Ishikawa (cell line): ENCODE measurements around the gene ST14.

Source experiments
- CEBPB ChIP-seq: IDR thresholded peaks from 2 replicates; pipeline ENCODE4 v1.6.1; 2012
- CREB1 ChIP-seq: IDR thresholded peaks from 2 replicates; pipeline ENCODE4 v1.6.1; 2012; ENCODE audit warnings: low read depth
- EGR1 ChIP-seq: IDR thresholded peaks from 2 replicates; pipeline ENCODE4 v1.6.1; 2012
- EP300 ChIP-seq: IDR thresholded peaks from 2 replicates; pipeline ENCODE4 v1.6.1; 2012; ENCODE audit warnings: borderline replicate concordance
- FOXM1 ChIP-seq: IDR thresholded peaks from 2 replicates; pipeline ENCODE4 v1.6.1; 2012; ENCODE audit warnings: low read depth, borderline replicate concordance
- NFIC ChIP-seq: IDR thresholded peaks from 2 replicates; pipeline ENCODE4 v1.6.1; 2012
- TAF1 ChIP-seq: IDR thresholded peaks from 2 replicates; pipeline ENCODE4 v1.6.1; 2012; ENCODE audit warnings: low read depth, mild to moderate bottlenecking
- TEAD4 ChIP-seq: IDR thresholded peaks from 2 replicates; pipeline ENCODE4 v1.6.1; 2012
- YY1 ChIP-seq: IDR thresholded peaks from 2 replicates; pipeline ENCODE4 v1.6.1; 2012; ENCODE audit warnings: low read depth
- TF ChIP-seq, protein P1 (sequence below): IDR thresholded peaks from 2 replicates; pipeline ENCODE4 v1.6.1; 2012
- TF ChIP-seq, protein P2 (sequence below): IDR thresholded peaks from 2 replicates; pipeline ENCODE4 v1.6.1; 2012
- TF ChIP-seq, protein P3 (sequence below): IDR thresholded peaks from 2 replicates; pipeline ENCODE4 v1.6.1; 2012; ENCODE audit warnings: low read depth, mild to moderate bottlenecking

DNA sequence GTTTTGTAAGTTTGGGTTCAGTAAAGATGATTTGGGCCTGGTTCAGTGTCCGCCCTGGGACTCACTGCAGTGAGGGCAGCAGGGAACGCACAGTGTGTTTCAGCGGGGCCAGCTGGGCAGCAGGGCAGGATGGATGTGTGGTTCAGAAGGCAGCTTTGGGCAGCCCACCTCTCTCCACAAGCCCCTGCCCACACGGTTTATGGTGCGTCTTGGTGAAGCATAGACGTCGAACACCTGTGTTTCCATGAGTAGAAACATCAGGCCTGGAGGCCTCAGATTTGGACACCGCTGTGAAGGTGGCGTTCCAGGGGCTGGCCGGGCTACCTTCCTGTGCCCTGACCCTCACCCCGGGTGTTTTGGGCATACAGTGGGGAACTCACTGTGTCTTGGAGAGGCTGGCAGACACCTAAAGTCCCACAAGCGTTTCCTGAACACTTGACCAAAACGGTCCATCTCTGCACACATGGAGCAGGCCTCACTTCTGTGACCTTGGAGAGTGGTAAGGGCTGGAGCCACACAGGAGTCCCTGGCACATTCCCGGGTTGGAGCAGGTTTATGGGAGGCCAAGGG lies 59.0 kb downstream of the ST14 start:
- no peak for TF ChIP-seq FOXM1
- no peak for TF ChIP-seq TAF1
- no peak for TF ChIP-seq CEBPB
- no peak for TF ChIP-seq EGR1
- TF ChIP-seq YY1: no peak
- TF ChIP-seq, protein P1, sequence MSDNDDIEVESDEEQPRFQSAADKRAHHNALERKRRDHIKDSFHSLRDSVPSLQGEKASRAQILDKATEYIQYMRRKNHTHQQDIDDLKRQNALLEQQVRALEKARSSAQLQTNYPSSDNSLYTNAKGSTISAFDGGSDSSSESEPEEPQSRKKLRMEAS: no peak
- no peak for TF ChIP-seq NFIC
- no peak for TF ChIP-seq EP300
- TF ChIP-seq, protein P2, sequence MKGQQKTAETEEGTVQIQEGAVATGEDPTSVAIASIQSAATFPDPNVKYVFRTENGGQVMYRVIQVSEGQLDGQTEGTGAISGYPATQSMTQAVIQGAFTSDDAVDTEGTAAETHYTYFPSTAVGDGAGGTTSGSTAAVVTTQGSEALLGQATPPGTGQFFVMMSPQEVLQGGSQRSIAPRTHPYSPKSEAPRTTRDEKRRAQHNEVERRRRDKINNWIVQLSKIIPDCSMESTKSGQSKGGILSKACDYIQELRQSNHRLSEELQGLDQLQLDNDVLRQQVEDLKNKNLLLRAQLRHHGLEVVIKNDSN: no peak
- TF ChIP-seq CREB1: no peak
- TF ChIP-seq, protein P3, sequence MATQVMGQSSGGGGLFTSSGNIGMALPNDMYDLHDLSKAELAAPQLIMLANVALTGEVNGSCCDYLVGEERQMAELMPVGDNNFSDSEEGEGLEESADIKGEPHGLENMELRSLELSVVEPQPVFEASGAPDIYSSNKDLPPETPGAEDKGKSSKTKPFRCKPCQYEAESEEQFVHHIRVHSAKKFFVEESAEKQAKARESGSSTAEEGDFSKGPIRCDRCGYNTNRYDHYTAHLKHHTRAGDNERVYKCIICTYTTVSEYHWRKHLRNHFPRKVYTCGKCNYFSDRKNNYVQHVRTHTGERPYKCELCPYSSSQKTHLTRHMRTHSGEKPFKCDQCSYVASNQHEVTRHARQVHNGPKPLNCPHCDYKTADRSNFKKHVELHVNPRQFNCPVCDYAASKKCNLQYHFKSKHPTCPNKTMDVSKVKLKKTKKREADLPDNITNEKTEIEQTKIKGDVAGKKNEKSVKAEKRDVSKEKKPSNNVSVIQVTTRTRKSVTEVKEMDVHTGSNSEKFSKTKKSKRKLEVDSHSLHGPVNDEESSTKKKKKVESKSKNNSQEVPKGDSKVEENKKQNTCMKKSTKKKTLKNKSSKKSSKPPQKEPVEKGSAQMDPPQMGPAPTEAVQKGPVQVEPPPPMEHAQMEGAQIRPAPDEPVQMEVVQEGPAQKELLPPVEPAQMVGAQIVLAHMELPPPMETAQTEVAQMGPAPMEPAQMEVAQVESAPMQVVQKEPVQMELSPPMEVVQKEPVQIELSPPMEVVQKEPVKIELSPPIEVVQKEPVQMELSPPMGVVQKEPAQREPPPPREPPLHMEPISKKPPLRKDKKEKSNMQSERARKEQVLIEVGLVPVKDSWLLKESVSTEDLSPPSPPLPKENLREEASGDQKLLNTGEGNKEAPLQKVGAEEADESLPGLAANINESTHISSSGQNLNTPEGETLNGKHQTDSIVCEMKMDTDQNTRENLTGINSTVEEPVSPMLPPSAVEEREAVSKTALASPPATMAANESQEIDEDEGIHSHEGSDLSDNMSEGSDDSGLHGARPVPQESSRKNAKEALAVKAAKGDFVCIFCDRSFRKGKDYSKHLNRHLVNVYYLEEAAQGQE: no peak
- no peak for TF ChIP-seq TEAD4
